MV-4-11 (cell line): ENCODE measurements around the gene CD300C.
"Not testable (repeated sequence)": the region's sequence is repeated elsewhere in the genome, so short reads cannot be mapped to it uniquely, and the experiment has no call there.

Experiments
- DNase-seq: peaks from one replicate; lab custom pipeline; 2025; lab: John Stamatoyannopoulos, UW

Gene CD300C

GRCh38 chr17:74545843-74546230 lies at the start of gene CD300C:
Gene CD300C (minus strand): TSS chr17:74546115. CDS start chr17:74545782, 333 bp downstream.
- peak; percentile 90 for DNase-seq

GRCh38 chr17:74595037-74595750 lies 49.3 kb upstream of the CD300C start:
- DNase-seq: no peak

- peak; percentile 43 for DNase-seq
Observed at GRCh38 chr17:74592087-74592990, 46.4 kb upstream of the CD300C start, which contains the start of gene CD300LD. Gene CD300LD (minus strand): TSS chr17:74592283. CDS start chr17:74592202, 81 bp downstream.

- DNase-seq: no peak
Observed at GRCh38 chr17:74591503-74591902, 45.6 kb upstream of the CD300C start.

- no peak for DNase-seq
Observed at GRCh38 chr17:74585711-74586110, 39.8 kb upstream of the CD300C start.

GRCh38 chr17:74584292-74585060 lies 38.6 kb upstream of the CD300C start:
- DNase-seq: no peak

GRCh38 chr17:74582633-74583032 lies 36.7 kb upstream of the CD300C start:
- no peak for DNase-seq

- DNase-seq: peak; percentile 52
Observed at GRCh38 chr17:74579900-74580299, 34.0 kb upstream of the CD300C start.

- DNase-seq: peak; percentile 6
Observed at GRCh38 chr17:74578979-74579378, 33.1 kb upstream of the CD300C start.

GRCh38 chr17:74574489-74575142 lies 28.7 kb upstream of the CD300C start:
- DNase-seq: no peak

- not testable (repeated sequence) for DNase-seq
Observed at GRCh38 chr17:74573635-74574034, 27.7 kb upstream of the CD300C start.

GRCh38 chr17:74573169-74573568 lies 27.3 kb upstream of the CD300C start:
- no peak for DNase-seq

- no peak for DNase-seq
Observed at GRCh38 chr17:74571621-74572270, 25.8 kb upstream of the CD300C start.

GRCh38 chr17:74569020-74570003 lies 23.4 kb upstream of the CD300C start:
- peak; percentile 97 for DNase-seq

GRCh38 chr17:74568106-74568873 lies 22.4 kb upstream of the CD300C start:
- DNase-seq: no peak

GRCh38 chr17:74567397-74567796 lies 21.5 kb upstream of the CD300C start, which contains the start of gene CD300H:
Gene CD300H (minus strand): TSS chr17:74567509.
- DNase-seq: peak; percentile 84

- peak; percentile 49 for DNase-seq
Observed at GRCh38 chr17:74566132-74566753, 20.3 kb upstream of the CD300C start.

- no peak for DNase-seq
Observed at GRCh38 chr17:74565126-74565525, 19.2 kb upstream of the CD300C start.

GRCh38 chr17:74563358-74563757 lies 17.4 kb upstream of the CD300C start:
- no peak for DNase-seq
